GM11168 (cell line): ENCODE measurements around the gene PARD3.

Experiments used
- in situ Hi-C: fragments of 300-500 bp; cut with MboI; formaldehyde crosslinking; loops from one replicate; pipeline ENCODE4 v1.12.0; 2022; ENCODE audit warnings: low sequenced_read_pairs; ENCODE audit not compliant: unreplicated experiment

PARD3 gene

GRCh38 chr10:34347131-34347530 is 468.0 kb downstream of the PARD3 start:
- in situ Hi-C loops, result no loop called here

- in situ Hi-C loops, result no loop called here
Measured at GRCh38 chr10:34346516-34347100, 468.5 kb downstream of the PARD3 start.

- in situ Hi-C loops, result no loop called here
Measured at GRCh38 chr10:34345383-34345782, 469.7 kb downstream of the PARD3 start.

- in situ Hi-C loops, result no loop called here
Measured at GRCh38 chr10:34343764-34344163, 471.3 kb downstream of the PARD3 start.

DNA sequence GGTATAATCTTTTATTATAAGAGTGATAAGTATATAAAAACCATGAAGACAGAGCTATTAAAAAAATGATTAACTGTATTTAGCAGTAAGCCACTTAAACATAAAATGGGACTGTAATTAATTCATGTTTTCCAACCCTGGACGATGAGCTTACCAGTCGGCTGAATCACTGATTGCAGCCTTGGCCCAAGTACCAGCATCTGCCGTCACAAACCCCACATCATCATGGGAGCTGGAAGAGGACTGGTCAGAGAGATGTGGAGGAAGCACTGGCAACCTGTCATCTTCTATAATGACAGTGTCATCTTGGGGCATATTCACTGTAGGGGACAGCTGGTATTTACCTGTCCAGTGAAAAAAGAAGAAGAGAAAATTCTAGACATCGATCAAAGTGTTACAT is 473.6 kb downstream of the PARD3 start:
- in situ Hi-C loops, result no loop called here

DNA sequence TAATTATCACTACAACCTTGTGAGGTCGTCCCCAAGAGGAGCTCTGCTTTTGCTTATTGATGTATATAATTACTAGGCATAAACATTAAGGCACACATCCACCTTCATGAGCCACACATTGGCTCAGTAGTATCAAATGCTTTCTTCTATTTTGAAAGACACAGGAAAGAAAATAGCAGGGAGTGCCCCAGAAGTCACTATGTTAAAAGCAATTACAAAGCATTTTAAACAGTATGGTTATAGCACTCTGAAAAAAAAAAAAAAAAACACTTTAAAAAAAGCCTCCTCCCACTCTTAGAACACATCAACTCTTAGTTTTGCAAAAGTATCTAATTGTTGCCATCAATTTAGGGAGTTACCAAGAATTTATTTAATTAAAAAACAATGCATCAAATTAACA is 474.2 kb downstream of the PARD3 start:
- in situ Hi-C loops, result no loop called here

DNA sequence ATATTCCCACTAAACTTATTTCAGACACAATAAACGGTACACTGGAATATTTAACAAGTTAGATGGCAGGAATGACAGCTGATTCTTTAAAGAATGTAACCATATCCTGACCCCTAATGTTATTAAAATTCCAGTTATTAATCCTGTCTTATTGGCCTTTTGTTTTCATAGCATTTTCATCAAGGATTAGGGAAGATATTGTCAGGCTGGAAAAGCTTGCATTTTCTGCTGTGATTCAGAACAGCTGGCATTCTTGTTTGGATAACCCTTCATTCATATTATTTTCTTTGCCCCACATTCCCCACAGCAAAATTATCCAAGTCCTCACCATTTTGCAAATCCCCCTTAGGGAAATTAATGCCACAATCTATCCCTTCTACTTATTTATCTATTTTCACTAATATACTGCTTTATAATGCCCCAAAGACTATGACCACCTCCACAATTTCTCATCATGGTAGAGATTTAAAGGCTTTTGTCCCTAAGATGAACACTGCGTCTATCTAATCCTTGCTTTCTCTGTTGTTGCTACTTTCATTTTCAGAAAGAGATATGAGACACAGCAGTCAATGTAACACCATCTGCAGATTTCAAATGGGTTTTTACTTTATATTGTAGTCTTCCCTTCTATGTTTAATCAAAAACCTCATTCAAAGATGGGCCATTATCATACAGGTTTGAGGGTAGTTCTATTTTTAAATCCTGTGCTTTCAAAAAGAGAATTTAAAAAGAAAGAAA is 475.1 kb downstream of the PARD3 start:
- in situ Hi-C loops, result no loop called here

DNA sequence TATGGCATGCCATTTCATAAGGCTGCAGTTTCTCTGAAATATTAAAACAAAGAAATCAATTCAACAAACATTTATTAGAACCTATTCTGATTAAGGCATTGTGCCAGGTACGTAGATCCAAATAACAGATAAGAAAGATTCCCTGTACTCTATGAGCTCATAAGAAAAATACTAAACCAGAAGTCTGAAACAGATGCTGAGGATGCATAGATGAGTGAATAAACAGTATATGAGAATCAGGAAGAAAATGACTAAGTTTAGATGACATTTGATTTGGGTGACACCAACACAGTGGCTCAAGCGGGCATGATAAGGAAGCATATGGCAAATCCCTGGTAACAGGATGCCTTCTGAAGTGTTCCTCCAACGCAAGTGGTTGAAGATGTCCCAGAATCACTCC is 477.2 kb downstream of the PARD3 start:
- in situ Hi-C loops, result no loop called here

GRCh38 chr10:34335960-34336690 is 479.0 kb downstream of the PARD3 start:
- in situ Hi-C loops, result no loop called here

GRCh38 chr10:34334908-34335307 is 480.2 kb downstream of the PARD3 start:
- in situ Hi-C loops, result no loop called here

DNA sequence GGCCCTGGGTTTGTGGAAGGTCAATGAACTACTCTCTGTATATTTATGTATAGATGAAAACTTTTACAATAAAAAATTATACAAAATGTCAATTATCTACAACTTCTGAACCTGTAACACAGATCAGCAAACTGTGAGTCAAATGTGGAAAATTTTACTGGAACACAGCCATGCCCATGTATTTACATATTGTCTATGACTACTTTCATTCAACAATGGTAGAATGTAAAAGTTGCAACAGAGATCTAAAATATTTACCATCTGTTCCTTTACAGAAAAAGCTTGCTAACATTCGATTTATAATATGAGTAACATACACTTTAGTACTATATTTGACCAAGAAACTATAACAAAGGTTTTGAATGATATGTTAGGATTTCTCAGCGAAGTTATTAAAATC is 481.6 kb downstream of the PARD3 start:
- in situ Hi-C loops, result no loop called here

- in situ Hi-C loops, result no loop called here
Measured at GRCh38 chr10:34327184-34327583, 487.9 kb downstream of the PARD3 start.

- in situ Hi-C loops, result no loop called here
Measured at GRCh38 chr10:34323192-34323591, 491.9 kb downstream of the PARD3 start.

DNA sequence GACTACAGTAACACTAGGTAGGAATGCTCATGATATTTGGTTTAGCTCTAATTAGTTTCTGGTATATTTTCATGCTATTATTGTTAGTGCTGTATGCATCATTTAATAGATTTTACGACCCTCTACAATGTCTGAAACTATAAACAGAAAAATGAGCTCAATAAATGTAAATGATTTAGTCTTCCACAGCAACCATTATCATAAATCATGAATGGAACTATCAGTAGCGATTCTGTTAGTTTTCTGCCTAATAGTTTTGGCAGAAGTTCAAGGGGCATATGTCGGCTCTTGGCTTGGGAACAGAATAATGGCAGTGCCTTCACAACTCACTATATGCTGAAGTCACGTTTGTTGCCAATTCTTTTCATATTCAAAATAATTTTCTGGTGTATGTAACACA is 494.8 kb downstream of the PARD3 start:
- in situ Hi-C loops, result no loop called here

- in situ Hi-C loops, result no loop called here
Measured at GRCh38 chr10:34319197-34319846, 495.8 kb downstream of the PARD3 start.

GRCh38 chr10:34316154-34316553 is 498.9 kb downstream of the PARD3 start:
- in situ Hi-C loops, result no loop called here

- in situ Hi-C loops, result no loop called here
Measured at GRCh38 chr10:34314457-34314856, 500.6 kb downstream of the PARD3 start.

DNA sequence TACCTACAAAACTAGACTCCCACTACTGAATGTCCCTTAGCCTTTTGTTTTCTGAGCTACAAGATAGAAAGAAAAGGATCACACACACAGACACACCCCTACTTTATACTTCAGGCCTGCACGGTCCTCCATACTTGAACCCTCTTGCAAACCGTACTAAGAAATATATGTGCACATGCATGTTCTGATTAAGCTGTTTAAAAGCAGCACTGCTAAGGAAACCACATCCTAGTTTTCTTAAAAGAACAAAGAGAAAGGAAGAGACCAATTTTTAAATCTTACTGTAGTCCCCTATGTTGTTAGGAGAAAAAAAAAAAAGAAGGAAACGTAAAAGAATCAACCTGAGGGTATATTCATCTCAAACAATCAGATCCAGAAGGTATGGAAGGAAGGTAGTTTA is 501.2 kb downstream of the PARD3 start:
- in situ Hi-C loops, result no loop called here

DNA sequence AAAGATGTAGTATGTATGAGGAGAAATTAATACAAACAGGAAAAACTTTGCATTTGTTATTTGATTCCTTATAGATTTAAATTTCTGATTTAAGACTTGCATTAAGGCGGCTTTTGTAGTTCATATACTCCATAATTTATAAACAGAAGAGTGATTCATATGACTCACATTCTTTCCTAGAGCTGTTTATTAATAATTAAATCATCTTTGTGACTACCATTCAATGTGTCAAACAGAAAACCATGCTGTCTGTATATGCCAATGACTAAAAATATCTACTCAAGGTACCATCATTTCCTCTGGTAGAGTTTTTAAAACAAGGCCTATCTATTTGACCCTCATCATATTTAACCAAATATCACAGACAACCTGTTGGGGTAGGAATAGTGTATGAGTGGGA is 501.7 kb downstream of the PARD3 start:
- in situ Hi-C loops, result no loop called here

GRCh38 chr10:34311679-34312078 is 503.4 kb downstream of the PARD3 start:
- in situ Hi-C loops, result no loop called here

- in situ Hi-C loops, result no loop called here
Measured at GRCh38 chr10:34310234-34310633, 504.9 kb downstream of the PARD3 start.
